ENCODE measurements around the gene BMPER. TPM values are rescaled to one million over a fixed set of nuclear protein-coding genes. Genes with fewer than 3 reads are reported as not detected.

BMPER gene
- total and polyA plus RNA-seq, 10 of the 15 experiments (the other 5 are each of a cell fraction or from before 2014, with no cell fraction given), result 0.02 to 0.08 TPM; not detected in 8

DNA sequence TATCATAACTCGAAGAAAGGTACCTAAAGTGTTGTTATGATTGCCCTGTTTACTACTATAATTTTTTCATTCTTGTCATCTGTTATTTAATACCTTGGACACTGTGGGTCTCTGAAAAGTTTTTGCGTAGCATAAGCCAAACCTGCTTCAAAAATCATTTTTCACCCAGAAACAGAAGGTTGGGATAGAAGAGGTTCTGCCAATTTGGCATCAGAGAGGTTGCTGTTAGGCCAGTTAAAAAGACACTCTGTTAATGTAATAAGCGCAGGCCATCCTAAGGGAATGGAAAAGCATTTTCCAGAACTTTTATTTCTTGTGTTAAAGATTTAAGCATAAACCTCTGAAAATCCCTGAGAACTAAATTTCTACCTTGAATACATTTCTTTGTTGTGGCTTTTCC lies 212.2 kb downstream of the BMPER start:
- ChIA-PET RAD21 (ENCODE audit: unreplicated experiment) (no interaction called here), POLR2A (no interaction called here), CTCF (interaction anchor here (1.2 kb wide), 1 partner anchor 9 kb away, joined by 3 read pairs; no protein-coding TSS in a partner anchor), SMC1A (ENCODE audit: uncharacterized antibody, unreplicated experiment) (interaction anchor here (1.8 kb wide), 1 partner anchor 17 kb away, joined by 6 read pairs; no protein-coding TSS in a partner anchor)
- H2AFZ ChIP-seq (ENCODE audit: control insufficient read depth, low read depth, low read length), result no peak overlapping the region
- FAIRE-seq (no peak), DNase-seq (ENCODE audit: low read depth, low spot score) (no peak), ATAC-seq (no peak)
- no peak overlapping the region for H3K4me3 ChIP-seq
- in situ Hi-C loops (cut with MboI) (no loop called here), intact Hi-C loops (cut with micrococcal nuclease; ENCODE audit: unreplicated experiment) (no loop called here)
- TF ChIP-seq CEBPB (IDR thresholded peaks at IDR 0.05; ENCODE audit: borderline replicate concordance in 1 of 2, low read depth in 2 of 2, low read length in 2 of 2), result no peak
- no peak for TF ChIP-seq EZH2 (IDR thresholded peaks at IDR 0.05; ENCODE audit: borderline replicate concordance, control insufficient read depth, low read depth, low read length)
- TF ChIP-seq, protein P1, sequence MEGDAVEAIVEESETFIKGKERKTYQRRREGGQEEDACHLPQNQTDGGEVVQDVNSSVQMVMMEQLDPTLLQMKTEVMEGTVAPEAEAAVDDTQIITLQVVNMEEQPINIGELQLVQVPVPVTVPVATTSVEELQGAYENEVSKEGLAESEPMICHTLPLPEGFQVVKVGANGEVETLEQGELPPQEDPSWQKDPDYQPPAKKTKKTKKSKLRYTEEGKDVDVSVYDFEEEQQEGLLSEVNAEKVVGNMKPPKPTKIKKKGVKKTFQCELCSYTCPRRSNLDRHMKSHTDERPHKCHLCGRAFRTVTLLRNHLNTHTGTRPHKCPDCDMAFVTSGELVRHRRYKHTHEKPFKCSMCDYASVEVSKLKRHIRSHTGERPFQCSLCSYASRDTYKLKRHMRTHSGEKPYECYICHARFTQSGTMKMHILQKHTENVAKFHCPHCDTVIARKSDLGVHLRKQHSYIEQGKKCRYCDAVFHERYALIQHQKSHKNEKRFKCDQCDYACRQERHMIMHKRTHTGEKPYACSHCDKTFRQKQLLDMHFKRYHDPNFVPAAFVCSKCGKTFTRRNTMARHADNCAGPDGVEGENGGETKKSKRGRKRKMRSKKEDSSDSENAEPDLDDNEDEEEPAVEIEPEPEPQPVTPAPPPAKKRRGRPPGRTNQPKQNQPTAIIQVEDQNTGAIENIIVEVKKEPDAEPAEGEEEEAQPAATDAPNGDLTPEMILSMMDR (IDR thresholded peaks at IDR 0.05 in 2 of 3, conservative IDR thresholded peaks at IDR 0.05 in 1 of 3; ENCODE audit: control insufficient read depth in 2 of 3, extremely low read depth in 1 of 3, insufficient read depth in 1 of 3, low read depth in 3 of 3, low read length in 3 of 3), result no peak
- TF ChIP-seq, protein P2, sequence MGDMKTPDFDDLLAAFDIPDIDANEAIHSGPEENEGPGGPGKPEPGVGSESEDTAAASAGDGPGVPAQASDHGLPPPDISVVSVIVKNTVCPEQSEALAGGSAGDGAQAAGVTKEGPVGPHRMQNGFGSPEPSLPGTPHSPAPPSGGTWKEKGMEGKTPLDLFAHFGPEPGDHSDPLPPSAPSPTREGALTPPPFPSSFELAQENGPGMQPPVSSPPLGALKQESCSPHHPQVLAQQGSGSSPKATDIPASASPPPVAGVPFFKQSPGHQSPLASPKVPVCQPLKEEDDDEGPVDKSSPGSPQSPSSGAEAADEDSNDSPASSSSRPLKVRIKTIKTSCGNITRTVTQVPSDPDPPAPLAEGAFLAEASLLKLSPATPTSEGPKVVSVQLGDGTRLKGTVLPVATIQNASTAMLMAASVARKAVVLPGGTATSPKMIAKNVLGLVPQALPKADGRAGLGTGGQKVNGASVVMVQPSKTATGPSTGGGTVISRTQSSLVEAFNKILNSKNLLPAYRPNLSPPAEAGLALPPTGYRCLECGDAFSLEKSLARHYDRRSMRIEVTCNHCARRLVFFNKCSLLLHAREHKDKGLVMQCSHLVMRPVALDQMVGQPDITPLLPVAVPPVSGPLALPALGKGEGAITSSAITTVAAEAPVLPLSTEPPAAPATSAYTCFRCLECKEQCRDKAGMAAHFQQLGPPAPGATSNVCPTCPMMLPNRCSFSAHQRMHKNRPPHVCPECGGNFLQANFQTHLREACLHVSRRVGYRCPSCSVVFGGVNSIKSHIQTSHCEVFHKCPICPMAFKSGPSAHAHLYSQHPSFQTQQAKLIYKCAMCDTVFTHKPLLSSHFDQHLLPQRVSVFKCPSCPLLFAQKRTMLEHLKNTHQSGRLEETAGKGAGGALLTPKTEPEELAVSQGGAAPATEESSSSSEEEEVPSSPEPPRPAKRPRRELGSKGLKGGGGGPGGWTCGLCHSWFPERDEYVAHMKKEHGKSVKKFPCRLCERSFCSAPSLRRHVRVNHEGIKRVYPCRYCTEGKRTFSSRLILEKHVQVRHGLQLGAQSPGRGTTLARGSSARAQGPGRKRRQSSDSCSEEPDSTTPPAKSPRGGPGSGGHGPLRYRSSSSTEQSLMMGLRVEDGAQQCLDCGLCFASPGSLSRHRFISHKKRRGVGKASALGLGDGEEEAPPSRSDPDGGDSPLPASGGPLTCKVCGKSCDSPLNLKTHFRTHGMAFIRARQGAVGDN (IDR thresholded peaks at IDR 0.05), result no peak
- TF ChIP-seq POLR2A (IDR thresholded peaks at IDR 0.05; ENCODE audit: low read depth, low read length), result no peak
- TF ChIP-seq NFYA (IDR thresholded peaks at IDR 0.05; ENCODE audit: borderline replicate concordance, low read depth, low read length), result no peak
- TF ChIP-seq MYB (IDR thresholded peaks at IDR 0.05; ENCODE audit: borderline replicate concordance, low read depth, low read length), result no peak
- TF ChIP-seq MEF2B (IDR thresholded peaks at IDR 0.05; ENCODE audit: partially characterized antibody, poor library complexity, severe bottlenecking), result no peak
- TF ChIP-seq HDAC6 (IDR thresholded peaks at IDR 0.05; ENCODE audit: unreplicated experiment), result no peak
- TF ChIP-seq ETV6 (conservative IDR thresholded peaks at IDR 0.05 in 1 of 2, IDR thresholded peaks at IDR 0.05 in 1 of 2; ENCODE audit: borderline replicate concordance in 1 of 2, low read depth in 1 of 2), result no peak
- TF ChIP-seq, protein P3, sequence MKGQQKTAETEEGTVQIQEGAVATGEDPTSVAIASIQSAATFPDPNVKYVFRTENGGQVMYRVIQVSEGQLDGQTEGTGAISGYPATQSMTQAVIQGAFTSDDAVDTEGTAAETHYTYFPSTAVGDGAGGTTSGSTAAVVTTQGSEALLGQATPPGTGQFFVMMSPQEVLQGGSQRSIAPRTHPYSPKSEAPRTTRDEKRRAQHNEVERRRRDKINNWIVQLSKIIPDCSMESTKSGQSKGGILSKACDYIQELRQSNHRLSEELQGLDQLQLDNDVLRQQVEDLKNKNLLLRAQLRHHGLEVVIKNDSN (IDR thresholded peaks at IDR 0.05; ENCODE audit: borderline replicate concordance, extremely low read length, insufficient read depth, low read depth, low read length), result no peak
- no peak for TF ChIP-seq FOXM1 (IDR thresholded peaks at IDR 0.05; ENCODE audit: low read depth, low read length)
- TF ChIP-seq MTA3 (IDR thresholded peaks at IDR 0.05; ENCODE audit: borderline replicate concordance, low read length), result no peak
- TF ChIP-seq BRCA1 (IDR thresholded peaks at IDR 0.05; ENCODE audit: low read depth, low read length), result no peak
- H3K9ac ChIP-seq (ENCODE audit: control insufficient read depth, insufficient read depth, low read length), result no peak overlapping the region
- no peak overlapping the region for H3K4me2 ChIP-seq (ENCODE audit: control insufficient read depth, insufficient read depth)
- 37% methylated on average over 3 of the region's 3 CpGs for WGBS (ENCODE audit: insufficient coverage, insufficient replicate concordance, low lambda C conversion rate, missing lambda C conversion rate)
- H3K27me3 ChIP-seq (replicated peaks in 1 of 2; ENCODE audit: control insufficient read depth in 2 of 2, insufficient read depth in 2 of 2, low read length in 1 of 2), result no peaks in the 10 kb centered on the region
- no peak overlapping the region for H3K27ac ChIP-seq (ENCODE audit: control insufficient read depth, insufficient read depth)
- H4K20me1 ChIP-seq (ENCODE audit: control insufficient read depth, insufficient read depth), result no peaks in the 10 kb centered on the region
- no peaks in the 10 kb centered on the region for H3K9me3 ChIP-seq (replicated peaks; ENCODE audit: control insufficient read depth, insufficient read depth, low read length)
- no TSS peak for BruUV-seq (replicated peaks)
- no peaks in the 10 kb centered on the region for H3K4me1 ChIP-seq (ENCODE audit: control insufficient read depth, insufficient read depth, low read length)
- no peaks in the 10 kb centered on the region for H3K36me3 ChIP-seq (ENCODE audit: control insufficient read depth in 2 of 2, insufficient read depth in 2 of 2, low read length in 1 of 2)
- H3K79me2 ChIP-seq (ENCODE audit: control insufficient read depth, insufficient read depth, low read length), result no peaks in the 10 kb centered on the region
